LNCaP clone FGC (cell line): ENCODE results near the gene SCO2.
"Not testable (repeated sequence)": the region's sequence is repeated elsewhere in the genome, so short reads cannot be mapped to it uniquely, and the experiment has no call there.

Experiments used
- DNase-seq: peaks from one replicate; pipeline ENCODE4 v3.0.0-alpha.2; 2011; ENCODE audit warnings: low read depth
- H3K4me3 ChIP-seq: 2 replicates; pipeline ENCODE4 v1.5.1; 2011; ENCODE audit warnings: mild to moderate bottlenecking, low read depth, low read length, control low read depth
- TF ChIP-seq, protein P1 (sequence below): IDR thresholded peaks from 2 replicates; pipeline ENCODE4 v1.5.1; 2012; ENCODE audit warnings: mild to moderate bottlenecking; ENCODE audit not compliant: control insufficient read depth, insufficient read depth; ENCODE audit errors: extremely low read depth

Gene SCO2

DNA sequence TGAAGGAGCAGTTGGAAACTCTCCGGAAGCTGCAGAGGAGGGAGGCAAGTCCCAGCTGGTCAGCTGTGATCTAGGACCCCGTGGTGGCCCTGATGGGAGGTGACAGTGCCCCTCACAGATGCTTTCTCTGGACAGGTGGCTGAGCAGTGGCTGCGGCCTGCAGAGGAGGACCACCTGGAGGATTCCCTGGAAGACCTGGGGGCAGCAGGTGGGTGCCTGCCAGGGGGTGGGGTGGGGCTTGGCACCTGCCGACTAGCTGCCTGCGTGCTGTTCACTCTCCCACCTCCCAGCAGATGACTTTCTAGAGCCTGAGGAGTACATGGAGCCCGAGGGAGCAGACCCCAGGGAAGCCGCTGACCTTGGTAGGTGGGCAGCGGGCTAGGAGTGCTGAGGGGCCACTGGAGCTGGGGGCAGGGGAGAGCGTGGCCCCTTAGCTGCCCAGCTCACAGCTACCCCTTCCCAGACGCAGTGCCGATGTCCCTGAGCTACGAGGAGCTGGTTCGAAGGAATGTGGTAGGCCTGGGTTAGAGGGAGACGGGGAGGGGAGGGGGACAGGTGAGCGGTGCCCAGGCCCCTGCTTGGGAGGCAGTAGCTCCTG lies 3.1 kb downstream of the SCO2 start:
- H3K4me3 ChIP-seq: no peak overlapping the region
- DNase-seq: no peak
- TF ChIP-seq, protein P1, sequence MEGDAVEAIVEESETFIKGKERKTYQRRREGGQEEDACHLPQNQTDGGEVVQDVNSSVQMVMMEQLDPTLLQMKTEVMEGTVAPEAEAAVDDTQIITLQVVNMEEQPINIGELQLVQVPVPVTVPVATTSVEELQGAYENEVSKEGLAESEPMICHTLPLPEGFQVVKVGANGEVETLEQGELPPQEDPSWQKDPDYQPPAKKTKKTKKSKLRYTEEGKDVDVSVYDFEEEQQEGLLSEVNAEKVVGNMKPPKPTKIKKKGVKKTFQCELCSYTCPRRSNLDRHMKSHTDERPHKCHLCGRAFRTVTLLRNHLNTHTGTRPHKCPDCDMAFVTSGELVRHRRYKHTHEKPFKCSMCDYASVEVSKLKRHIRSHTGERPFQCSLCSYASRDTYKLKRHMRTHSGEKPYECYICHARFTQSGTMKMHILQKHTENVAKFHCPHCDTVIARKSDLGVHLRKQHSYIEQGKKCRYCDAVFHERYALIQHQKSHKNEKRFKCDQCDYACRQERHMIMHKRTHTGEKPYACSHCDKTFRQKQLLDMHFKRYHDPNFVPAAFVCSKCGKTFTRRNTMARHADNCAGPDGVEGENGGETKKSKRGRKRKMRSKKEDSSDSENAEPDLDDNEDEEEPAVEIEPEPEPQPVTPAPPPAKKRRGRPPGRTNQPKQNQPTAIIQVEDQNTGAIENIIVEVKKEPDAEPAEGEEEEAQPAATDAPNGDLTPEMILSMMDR: no peak

DNA sequence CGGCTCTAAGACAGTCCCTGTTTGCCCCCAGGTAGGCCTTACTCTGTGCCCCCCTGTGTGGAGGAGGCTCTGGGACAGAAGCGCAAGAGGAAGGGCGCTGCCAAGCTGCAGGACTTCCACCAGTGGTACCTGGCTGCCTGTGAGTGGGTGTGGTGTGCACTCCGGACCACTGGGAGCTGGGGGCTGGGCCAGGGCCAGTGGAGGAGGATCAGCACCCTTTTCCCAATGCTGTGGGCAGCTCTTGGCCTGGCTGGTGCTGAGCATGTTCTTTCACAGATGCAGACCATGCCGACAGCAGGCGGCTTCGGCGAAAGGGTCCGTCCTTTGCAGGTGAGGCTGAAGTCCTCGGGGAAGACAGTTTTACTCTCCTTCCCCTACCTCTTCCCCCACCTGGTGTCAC lies 3.7 kb downstream of the SCO2 start:
- H3K4me3 ChIP-seq: no peak overlapping the region
- TF ChIP-seq, protein P1: no peak
- no peak for DNase-seq

DNA sequence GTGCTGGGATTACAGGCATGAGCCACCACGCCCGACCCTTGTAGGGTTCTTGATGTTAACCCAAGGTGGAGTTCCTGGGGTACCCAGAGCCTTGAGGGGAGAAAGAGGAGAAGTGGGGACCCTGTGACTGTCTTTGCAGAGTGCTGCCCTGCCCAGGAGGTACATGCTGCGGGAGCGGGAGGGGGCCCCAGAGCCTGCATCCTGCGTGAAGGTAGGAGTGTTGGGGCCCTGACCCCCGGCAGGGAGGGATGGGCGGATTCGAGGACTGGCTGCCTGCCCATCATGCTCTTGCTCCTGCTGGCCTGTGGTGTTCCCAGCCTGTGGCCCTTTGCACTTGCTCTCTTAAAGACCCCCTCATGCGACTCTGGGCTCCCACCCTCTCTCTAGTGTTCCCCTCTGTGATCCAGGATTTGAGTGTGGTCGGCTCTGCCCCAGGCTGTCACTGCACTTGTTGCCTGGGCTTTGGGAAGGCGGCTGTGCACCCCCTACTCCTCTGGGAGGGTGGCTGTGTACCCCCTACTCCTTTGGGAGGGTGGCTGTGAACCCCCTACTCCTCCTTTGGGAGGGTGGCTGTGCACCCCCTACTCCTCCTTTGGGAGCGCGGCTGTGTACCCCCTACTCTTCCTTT lies 4.5 kb downstream of the SCO2 start:
- no peak overlapping the region for H3K4me3 ChIP-seq
- TF ChIP-seq, protein P1: no peak
- no peak for DNase-seq

DNA sequence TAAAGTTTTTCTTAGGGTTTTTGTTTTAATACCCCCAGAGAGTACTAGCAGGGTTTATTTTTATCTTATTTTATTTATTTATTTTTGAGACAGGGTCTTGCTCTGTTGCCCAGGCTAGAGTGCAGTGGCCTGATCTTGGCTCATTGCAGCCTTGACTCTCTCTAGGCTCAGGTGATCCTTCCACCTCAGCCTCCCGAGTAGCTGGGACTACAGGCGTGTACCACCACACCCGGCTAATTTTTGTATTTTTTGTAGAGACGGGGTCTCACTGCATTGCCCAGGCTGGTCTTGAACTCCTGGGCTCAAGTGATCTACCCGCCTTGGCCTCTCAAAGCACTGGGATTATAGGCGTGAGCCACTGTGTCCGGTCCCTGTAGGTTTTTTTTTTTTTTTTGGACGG lies 5.2 kb downstream of the SCO2 start:
- H3K4me3 ChIP-seq, DNase-seq: not testable (repeated sequence)

DNA sequence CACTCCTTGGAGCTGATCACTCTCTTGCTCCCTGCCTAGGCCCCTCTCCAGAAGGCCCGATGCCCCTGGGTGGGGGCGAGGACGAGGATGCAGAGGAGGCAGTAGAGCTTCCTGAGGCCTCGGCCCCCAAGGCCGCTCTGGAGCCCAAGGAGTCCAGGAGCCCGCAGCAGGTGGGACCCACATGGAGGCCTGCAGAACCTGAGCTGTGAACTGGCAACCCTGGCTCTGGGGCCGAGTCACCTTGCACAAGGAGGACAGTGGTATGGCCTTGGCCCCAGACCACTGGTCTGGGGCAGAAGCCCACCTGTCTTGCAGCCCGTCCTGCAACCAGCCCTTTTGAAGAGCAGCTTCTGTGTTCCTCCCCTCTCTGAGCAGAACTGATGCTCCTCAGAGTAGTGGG lies 6.2 kb downstream of the SCO2 start:
- no peak for DNase-seq
- no peak overlapping the region for H3K4me3 ChIP-seq
- TF ChIP-seq, protein P1: no peak

DNA sequence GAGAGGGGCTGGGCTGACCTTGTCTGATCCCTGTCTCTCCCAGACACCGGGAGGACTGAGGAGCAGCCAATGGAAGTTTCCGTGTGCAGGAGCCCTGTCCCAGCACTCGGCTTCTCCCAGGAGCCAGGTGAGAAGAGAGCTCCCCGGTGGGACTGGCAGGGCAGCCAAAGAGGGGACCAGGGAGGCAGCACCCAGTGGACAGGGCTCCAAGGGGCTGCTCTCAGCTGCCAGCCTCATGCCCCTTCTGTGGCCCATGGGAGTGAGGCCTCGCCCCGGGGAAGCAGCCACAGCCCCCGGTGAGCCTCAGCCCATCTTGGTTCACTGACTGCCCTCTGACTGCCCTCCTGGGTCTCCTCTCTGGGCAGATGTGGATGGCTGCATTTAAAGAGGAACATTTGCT lies 6.8 kb downstream of the SCO2 start:
- no peak for DNase-seq
- H3K4me3 ChIP-seq: no peak overlapping the region
- TF ChIP-seq, protein P1: no peak

DNA sequence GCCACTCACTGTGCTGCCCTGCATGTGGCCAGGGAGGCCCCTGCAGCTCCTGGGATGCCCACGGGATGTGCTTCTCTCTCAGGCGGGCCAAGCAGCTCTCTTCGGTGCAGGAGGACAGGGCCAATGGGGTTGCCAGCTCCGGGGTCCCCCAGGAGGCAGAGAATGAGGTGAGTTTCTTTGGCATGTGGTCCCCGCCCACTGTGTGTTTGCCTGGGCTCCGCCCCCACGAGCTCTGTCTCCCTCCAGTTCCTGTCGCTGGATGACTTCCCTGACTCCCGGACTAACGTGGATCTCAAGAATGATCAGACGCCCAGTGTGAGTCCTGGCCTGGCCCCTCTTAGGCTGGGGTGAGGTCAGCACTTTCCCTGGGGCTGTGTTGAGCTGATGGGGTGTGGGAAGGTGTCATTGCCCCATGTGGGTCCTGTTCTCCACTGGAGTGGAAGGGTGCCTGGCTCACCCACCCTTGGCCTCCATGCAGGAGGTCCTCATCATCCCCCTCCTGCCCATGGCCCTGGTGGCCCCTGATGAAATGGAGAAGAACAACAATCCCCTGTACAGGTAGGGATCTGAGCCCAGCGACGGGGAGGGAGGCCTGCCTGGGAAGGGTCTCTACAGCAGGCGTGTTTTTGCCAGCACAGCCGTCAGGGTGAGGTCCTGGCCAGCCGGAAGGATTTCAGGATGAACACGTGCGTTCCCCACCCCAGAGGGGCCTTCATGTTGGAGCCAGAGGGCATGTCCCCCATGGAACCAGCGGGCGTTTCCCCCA lies 7.7 kb downstream of the SCO2 start:
- TF ChIP-seq, protein P1: no peak
- no peak overlapping the region for H3K4me3 ChIP-seq
- no peak for DNase-seq
